Body of pancreas (tissue), 4 donors: ENCODE data around the gene SLC66A3.

ENCODE experiments used
- POLR2A ChIP-seq, 3 donors: fragments of 450-650 bp; IDR thresholded peaks; one replicate each; pipeline ENCODE4 v1.6.1; 2016; ENCODE audit warnings: antibody characterized with exemption in 3 of 3, mild to moderate bottlenecking in 2 of 3
- TF ChIP-seq, protein P1 (sequence below), 7 experiments: fragments of 450-650 bp in 4 of 7; fragments of 200-600 bp in 3 of 7; sonication (generic) in 3 of 7; IDR thresholded peaks; one replicate each; pipeline ENCODE4 v1.5.1; 2016 to 2019; ENCODE audit warnings: antibody characterized with exemption in 7 of 7

- TF ChIP-seq, protein P1, sequence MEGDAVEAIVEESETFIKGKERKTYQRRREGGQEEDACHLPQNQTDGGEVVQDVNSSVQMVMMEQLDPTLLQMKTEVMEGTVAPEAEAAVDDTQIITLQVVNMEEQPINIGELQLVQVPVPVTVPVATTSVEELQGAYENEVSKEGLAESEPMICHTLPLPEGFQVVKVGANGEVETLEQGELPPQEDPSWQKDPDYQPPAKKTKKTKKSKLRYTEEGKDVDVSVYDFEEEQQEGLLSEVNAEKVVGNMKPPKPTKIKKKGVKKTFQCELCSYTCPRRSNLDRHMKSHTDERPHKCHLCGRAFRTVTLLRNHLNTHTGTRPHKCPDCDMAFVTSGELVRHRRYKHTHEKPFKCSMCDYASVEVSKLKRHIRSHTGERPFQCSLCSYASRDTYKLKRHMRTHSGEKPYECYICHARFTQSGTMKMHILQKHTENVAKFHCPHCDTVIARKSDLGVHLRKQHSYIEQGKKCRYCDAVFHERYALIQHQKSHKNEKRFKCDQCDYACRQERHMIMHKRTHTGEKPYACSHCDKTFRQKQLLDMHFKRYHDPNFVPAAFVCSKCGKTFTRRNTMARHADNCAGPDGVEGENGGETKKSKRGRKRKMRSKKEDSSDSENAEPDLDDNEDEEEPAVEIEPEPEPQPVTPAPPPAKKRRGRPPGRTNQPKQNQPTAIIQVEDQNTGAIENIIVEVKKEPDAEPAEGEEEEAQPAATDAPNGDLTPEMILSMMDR (IDR thresholded peaks at IDR 0.05), result no peak
- no peak for TF ChIP-seq POLR2A (IDR thresholded peaks at IDR 0.05)
Measured at GRCh38 chr2:11157296-11157695, 2.0 kb downstream of the SLC66A3 start.
